Measurements from ENCODE around the gene B3GNT9. TPM values are rescaled to one million over a fixed set of nuclear protein-coding genes. Genes with fewer than 3 reads are reported as not detected.

B3GNT9 gene
- total RNA-seq, 6 experiments from 2014 or later = 0.95 to 3.9 (median 1.7) TPM

DNA sequence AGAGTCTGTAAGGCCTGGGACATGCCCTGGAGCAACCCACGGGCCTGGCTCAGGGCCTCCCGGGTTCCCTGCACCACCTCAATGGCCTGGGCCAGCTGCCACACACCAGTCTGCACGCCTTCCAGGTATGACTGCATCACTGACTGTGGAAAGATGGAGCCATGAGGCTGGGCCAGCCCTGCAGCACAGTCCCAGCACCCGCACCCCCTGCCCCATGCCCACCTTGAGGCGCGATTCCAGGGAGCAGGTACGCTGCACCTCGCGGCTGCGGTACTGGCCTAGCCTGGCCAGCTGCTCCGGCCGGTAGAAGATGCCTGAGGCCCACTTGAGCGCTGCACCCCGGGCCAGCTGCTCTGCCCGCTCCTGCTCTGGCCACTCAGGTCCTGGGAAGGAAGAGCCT is 38.0 kb upstream of the B3GNT9 start:
- ATAC-seq = no peak
- no CpG with 5 or more reads among the region's 15 CpGs for WGBS (ENCODE audit: insufficient coverage, low coverage, low lambda C conversion rate, missing lambda C conversion rate)
- H3K4me1 ChIP-seq = peaks cover 0 to 37% (median 16%) of the 10 kb centered on the region in 4 donors
- no peaks in the 10 kb centered on the region for H3K9me3 ChIP-seq
- no peak for TF ChIP-seq POLR2A (IDR thresholded peaks at IDR 0.05)
- no peak for TF ChIP-seq CTCF (IDR thresholded peaks at IDR 0.05)
- H3K27me3 ChIP-seq = no peaks in the 10 kb centered on the region
- no peak overlapping the region for H3K27ac ChIP-seq
- H3K4me3 ChIP-seq = no peak overlapping the region
- no peaks in the 10 kb centered on the region for H3K36me3 ChIP-seq
- intact Hi-C loops (cut with DNase I) = no loop called here
- no peak for DNase-seq

DNA sequence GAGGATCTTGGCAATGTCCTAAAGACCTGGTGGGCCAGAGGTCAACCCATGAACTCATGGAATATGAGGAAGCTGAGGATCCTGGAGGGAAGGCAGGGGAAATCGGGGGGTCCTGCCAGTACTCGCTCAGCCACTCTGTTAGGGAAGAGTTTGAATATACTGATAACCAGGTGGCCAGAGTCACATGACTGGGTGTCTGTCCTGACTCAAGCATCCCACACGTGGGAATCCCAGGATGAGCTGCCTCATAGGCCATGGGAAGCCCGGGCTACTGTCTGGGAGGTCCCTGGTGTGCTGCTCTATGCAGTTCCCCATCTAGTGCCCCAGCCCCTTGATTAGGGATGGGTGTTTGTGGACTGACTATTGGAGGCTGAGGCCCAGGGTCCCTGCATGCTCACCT is 37.5 kb upstream of the B3GNT9 start:
- H3K27me3 ChIP-seq = no peaks in the 10 kb centered on the region
- no peak overlapping the region for H3K27ac ChIP-seq
- DNase-seq (no peak), ATAC-seq (no peak)
- peaks cover 0 to 32% (median 14%) of the 10 kb centered on the region in 4 donors for H3K4me1 ChIP-seq
- no CpG with 5 or more reads among the region's 4 CpGs for WGBS (ENCODE audit: insufficient coverage, low coverage, low lambda C conversion rate, missing lambda C conversion rate)
- intact Hi-C loops (cut with DNase I) = no loop called here
- H3K9me3 ChIP-seq = no peaks in the 10 kb centered on the region
- no peak for TF ChIP-seq CTCF (IDR thresholded peaks at IDR 0.05)
- no peak for TF ChIP-seq POLR2A (IDR thresholded peaks at IDR 0.05)
- no peaks in the 10 kb centered on the region for H3K36me3 ChIP-seq
- H3K4me3 ChIP-seq = no peak overlapping the region

DNA sequence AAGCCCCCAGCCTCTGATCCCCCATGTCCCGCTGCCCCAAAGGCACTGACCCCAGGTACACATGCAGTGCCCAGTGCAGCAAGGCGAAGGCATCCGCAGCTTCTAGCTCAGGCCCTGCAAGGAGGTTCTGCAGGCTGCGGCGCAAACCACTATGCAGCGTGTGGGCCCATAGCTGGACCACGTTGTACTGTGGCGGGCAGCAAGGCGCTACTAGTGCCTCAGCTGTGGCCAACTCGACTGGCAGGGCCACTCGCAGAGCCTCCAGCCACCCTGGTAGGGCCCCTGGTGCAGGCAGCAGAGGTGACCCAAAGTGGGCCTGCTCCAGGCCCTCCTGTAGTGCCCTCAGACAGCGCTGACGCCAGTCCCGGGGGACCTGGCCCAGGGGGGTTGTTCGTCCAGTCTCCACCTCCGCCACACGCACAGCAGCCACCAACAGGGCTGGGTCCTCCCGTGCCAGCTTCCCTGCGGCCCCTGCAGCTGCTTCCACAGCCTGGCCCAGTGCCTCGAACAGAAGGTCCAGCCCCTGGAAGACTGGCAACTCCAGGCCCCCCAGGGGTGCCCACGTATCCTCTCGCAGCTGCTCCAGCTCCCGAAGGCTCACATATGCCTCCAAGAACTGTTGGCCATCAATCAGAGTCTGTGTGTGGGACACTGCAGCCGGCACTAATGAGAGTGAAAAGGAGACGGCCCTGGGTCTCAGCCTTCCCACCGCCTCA is 36.5 kb upstream of the B3GNT9 start:
- TF ChIP-seq CTCF (IDR thresholded peaks at IDR 0.05) (no peak), POLR2A (IDR thresholded peaks at IDR 0.05) (no peak)
- intact Hi-C loops (cut with DNase I) = no loop called here

GRCh38 chr16:67186550-67186950 is 35.8 kb upstream of the B3GNT9 start:
- intact Hi-C loops (cut with DNase I) = no loop called here
- no peak for ATAC-seq
- H3K4me1 ChIP-seq = peaks cover 0 to 20% (median 9%) of the 10 kb centered on the region in 4 donors
- H3K36me3 ChIP-seq = no peaks in the 10 kb centered on the region
- no peak for DNase-seq
- no peaks in the 10 kb centered on the region for H3K27me3 ChIP-seq
- WGBS (ENCODE audit: insufficient coverage, low coverage, low lambda C conversion rate, missing lambda C conversion rate) = no CpG with 5 or more reads among the region's 5 CpGs
- no peak overlapping the region for H3K4me3 ChIP-seq
- no peaks in the 10 kb centered on the region for H3K9me3 ChIP-seq
- H3K27ac ChIP-seq = no peak overlapping the region
- TF ChIP-seq POLR2A (IDR thresholded peaks at IDR 0.05) (no peak), CTCF (IDR thresholded peaks at IDR 0.05) (no peak)

More for the DNA sequence above, 36.5 kb upstream of the B3GNT9 start:
- WGBS (ENCODE audit: insufficient coverage, low coverage, low lambda C conversion rate, missing lambda C conversion rate) = 74% methylated on average over 4 of the region's 26 CpGs
- peaks cover 0 to 23% (median 9%) of the 10 kb centered on the region in 4 donors for H3K4me1 ChIP-seq
- no peaks in the 10 kb centered on the region for H3K36me3 ChIP-seq
- no peak overlapping the region for H3K27ac ChIP-seq
- no peaks in the 10 kb centered on the region for H3K9me3 ChIP-seq
- DNase-seq (no peak), ATAC-seq (no peak)
- H3K4me3 ChIP-seq = no peak overlapping the region
- no peaks in the 10 kb centered on the region for H3K27me3 ChIP-seq
